OCI-LY3 (cell line): ENCODE measurements around the gene PCGF2.

ENCODE experiments used
- EZH2phosphoT487 ChIP-seq: fragments of 200-600 bp; shearing (Covaris generic); IDR thresholded peaks from 2 replicates; pipeline ENCODE4 v1.6.1; 2018; ENCODE audit warnings: antibody characterized with exemption, mixed run types, low read depth
- TF ChIP-seq, protein P1 (sequence below): fragments of 200-600, 300-600 bp; sonication (generic); IDR thresholded peaks from 2 replicates; pipeline ENCODE4 v1.5.1; 2014; ENCODE audit warnings: antibody characterized with exemption, low read length, low read depth

- TF ChIP-seq, protein P1, sequence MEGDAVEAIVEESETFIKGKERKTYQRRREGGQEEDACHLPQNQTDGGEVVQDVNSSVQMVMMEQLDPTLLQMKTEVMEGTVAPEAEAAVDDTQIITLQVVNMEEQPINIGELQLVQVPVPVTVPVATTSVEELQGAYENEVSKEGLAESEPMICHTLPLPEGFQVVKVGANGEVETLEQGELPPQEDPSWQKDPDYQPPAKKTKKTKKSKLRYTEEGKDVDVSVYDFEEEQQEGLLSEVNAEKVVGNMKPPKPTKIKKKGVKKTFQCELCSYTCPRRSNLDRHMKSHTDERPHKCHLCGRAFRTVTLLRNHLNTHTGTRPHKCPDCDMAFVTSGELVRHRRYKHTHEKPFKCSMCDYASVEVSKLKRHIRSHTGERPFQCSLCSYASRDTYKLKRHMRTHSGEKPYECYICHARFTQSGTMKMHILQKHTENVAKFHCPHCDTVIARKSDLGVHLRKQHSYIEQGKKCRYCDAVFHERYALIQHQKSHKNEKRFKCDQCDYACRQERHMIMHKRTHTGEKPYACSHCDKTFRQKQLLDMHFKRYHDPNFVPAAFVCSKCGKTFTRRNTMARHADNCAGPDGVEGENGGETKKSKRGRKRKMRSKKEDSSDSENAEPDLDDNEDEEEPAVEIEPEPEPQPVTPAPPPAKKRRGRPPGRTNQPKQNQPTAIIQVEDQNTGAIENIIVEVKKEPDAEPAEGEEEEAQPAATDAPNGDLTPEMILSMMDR: no peak
- TF ChIP-seq EZH2phosphoT487: no peak
Measured at GRCh38 chr17:38783227-38783626, 35.1 kb upstream of the PCGF2 start.
